ENCODE measurements around the gene THBS3.
"Not testable (repeated sequence)": the region's sequence is repeated elsewhere in the genome, so short reads cannot be mapped to it uniquely, and the experiment has no call there.

GRCh38 chr1:155211381-155212050, 3.8 kb upstream of the THBS3 start:
- TF ChIP-seq, protein P1, sequence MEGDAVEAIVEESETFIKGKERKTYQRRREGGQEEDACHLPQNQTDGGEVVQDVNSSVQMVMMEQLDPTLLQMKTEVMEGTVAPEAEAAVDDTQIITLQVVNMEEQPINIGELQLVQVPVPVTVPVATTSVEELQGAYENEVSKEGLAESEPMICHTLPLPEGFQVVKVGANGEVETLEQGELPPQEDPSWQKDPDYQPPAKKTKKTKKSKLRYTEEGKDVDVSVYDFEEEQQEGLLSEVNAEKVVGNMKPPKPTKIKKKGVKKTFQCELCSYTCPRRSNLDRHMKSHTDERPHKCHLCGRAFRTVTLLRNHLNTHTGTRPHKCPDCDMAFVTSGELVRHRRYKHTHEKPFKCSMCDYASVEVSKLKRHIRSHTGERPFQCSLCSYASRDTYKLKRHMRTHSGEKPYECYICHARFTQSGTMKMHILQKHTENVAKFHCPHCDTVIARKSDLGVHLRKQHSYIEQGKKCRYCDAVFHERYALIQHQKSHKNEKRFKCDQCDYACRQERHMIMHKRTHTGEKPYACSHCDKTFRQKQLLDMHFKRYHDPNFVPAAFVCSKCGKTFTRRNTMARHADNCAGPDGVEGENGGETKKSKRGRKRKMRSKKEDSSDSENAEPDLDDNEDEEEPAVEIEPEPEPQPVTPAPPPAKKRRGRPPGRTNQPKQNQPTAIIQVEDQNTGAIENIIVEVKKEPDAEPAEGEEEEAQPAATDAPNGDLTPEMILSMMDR (IDR thresholded peaks at IDR 0.05) = not testable (repeated sequence)
- TF ChIP-seq, protein P2, sequence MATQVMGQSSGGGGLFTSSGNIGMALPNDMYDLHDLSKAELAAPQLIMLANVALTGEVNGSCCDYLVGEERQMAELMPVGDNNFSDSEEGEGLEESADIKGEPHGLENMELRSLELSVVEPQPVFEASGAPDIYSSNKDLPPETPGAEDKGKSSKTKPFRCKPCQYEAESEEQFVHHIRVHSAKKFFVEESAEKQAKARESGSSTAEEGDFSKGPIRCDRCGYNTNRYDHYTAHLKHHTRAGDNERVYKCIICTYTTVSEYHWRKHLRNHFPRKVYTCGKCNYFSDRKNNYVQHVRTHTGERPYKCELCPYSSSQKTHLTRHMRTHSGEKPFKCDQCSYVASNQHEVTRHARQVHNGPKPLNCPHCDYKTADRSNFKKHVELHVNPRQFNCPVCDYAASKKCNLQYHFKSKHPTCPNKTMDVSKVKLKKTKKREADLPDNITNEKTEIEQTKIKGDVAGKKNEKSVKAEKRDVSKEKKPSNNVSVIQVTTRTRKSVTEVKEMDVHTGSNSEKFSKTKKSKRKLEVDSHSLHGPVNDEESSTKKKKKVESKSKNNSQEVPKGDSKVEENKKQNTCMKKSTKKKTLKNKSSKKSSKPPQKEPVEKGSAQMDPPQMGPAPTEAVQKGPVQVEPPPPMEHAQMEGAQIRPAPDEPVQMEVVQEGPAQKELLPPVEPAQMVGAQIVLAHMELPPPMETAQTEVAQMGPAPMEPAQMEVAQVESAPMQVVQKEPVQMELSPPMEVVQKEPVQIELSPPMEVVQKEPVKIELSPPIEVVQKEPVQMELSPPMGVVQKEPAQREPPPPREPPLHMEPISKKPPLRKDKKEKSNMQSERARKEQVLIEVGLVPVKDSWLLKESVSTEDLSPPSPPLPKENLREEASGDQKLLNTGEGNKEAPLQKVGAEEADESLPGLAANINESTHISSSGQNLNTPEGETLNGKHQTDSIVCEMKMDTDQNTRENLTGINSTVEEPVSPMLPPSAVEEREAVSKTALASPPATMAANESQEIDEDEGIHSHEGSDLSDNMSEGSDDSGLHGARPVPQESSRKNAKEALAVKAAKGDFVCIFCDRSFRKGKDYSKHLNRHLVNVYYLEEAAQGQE (IDR thresholded peaks at IDR 0.05; ENCODE audit: insufficient read depth in 1 of 2, low read depth in 2 of 2, low read length in 1 of 2) = not testable (repeated sequence)
- TF ChIP-seq TCF7L2 (IDR thresholded peaks at IDR 0.05; ENCODE audit: low read depth, low read length) = not testable (repeated sequence)
